ENCODE results near the gene ASPSCR1. TPM values are rescaled to one million over a fixed set of nuclear protein-coding genes. Genes with fewer than 3 reads are reported as not detected.

ASPSCR1 gene
- total and polyA plus RNA-seq, 10 of the 15 experiments (the other 5 are each of a cell fraction or from before 2014, with no cell fraction given): 1.5 to 48.4 (median 25.4) TPM

- in situ Hi-C loops (cut with MboI): no loop called here
- no peaks in the 10 kb centered on the region for H3K27me3 ChIP-seq (replicated peaks in 1 of 2; ENCODE audit: control insufficient read depth in 2 of 2, insufficient read depth in 2 of 2, low read length in 1 of 2)
- 98% methylated on average over 16 of the region's 21 CpGs for WGBS (ENCODE audit: insufficient coverage, insufficient replicate concordance, low lambda C conversion rate, missing lambda C conversion rate)
- no peak for FAIRE-seq
- ChIA-PET POLR2A (interaction anchor here (0.6 kb wide), 1 partner anchor 15 kb away, joined by 5 read pairs; no protein-coding TSS in a partner anchor), SMC1A (ENCODE audit: uncharacterized antibody, unreplicated experiment) (interaction anchor here (0.7 kb wide), 1 partner anchor 153 kb away, joined by 3 read pairs; no protein-coding TSS in a partner anchor), RAD21 (ENCODE audit: unreplicated experiment) (no interaction called here), CTCF (interaction anchor here (1.3 kb wide), 1 partner anchor 36 kb away, joined by 6 read pairs; no protein-coding TSS in a partner anchor)
- no peak overlapping the region for H3K9ac ChIP-seq (ENCODE audit: control insufficient read depth, insufficient read depth, low read length)
- no peaks in the 10 kb centered on the region for H3K79me2 ChIP-seq (ENCODE audit: control insufficient read depth, insufficient read depth, low read length)
- no peak overlapping the region for H3K4me2 ChIP-seq (ENCODE audit: control insufficient read depth, insufficient read depth)
- peaks cover 3 to 10% of the 10 kb centered on the region in 2 experiments; a peak in 3 of 4 replicates for H3K36me3 ChIP-seq (ENCODE audit: control insufficient read depth in 2 of 2, insufficient read depth in 2 of 2, low read length in 1 of 2)
- H2AFZ ChIP-seq (ENCODE audit: control insufficient read depth, low read depth, low read length): no peak overlapping the region
- DNase-seq (ENCODE audit: low read depth, low spot score): no peak
- intact Hi-C loops (cut with micrococcal nuclease; ENCODE audit: unreplicated experiment): no loop called here
- H3K9me3 ChIP-seq (replicated peaks; ENCODE audit: control insufficient read depth, insufficient read depth, low read length): no peaks in the 10 kb centered on the region
- TF ChIP-seq STAT1 (conservative IDR thresholded peaks at IDR 0.05): no peak
- peak; percentile 54; the same call in 1 of the 2 replicates for TF ChIP-seq POLR2A (IDR thresholded peaks at IDR 0.05; ENCODE audit: low read depth, low read length)
- no peak for TF ChIP-seq NRF1 (conservative IDR thresholded peaks at IDR 0.05; ENCODE audit: low read depth, low read length)
- TF ChIP-seq TCF3 (IDR thresholded peaks at IDR 0.05; ENCODE audit: borderline replicate concordance, insufficient read depth, low read depth, low read length): 0 out of 2 replicates have a peak, but pooled peaks have one; percentile 73
- TF ChIP-seq, protein P1, sequence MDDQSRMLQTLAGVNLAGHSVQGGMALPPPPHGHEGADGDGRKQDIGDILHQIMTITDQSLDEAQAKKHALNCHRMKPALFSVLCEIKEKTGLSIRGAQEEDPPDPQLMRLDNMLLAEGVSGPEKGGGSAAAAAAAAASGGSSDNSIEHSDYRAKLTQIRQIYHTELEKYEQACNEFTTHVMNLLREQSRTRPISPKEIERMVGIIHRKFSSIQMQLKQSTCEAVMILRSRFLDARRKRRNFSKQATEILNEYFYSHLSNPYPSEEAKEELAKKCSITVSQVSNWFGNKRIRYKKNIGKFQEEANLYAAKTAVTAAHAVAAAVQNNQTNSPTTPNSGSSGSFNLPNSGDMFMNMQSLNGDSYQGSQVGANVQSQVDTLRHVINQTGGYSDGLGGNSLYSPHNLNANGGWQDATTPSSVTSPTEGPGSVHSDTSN (IDR thresholded peaks at IDR 0.05; ENCODE audit: insufficient replicate concordance, low read depth, low read length): peak; percentile 20
- TF ChIP-seq NFXL1 (IDR thresholded peaks at IDR 0.05; ENCODE audit: borderline replicate concordance): no peak
- TF ChIP-seq SUPT20H (IDR thresholded peaks at IDR 0.05; ENCODE audit: borderline replicate concordance, control insufficient read depth, low read depth, low read length): no peak
- no peak for TF ChIP-seq NFIC (IDR thresholded peaks at IDR 0.05; ENCODE audit: low read depth, low read length)
- TF ChIP-seq BCL3 (IDR thresholded peaks at IDR 0.05; ENCODE audit: borderline replicate concordance, insufficient read depth, low read depth, low read length, poor library complexity, severe bottlenecking): peak; percentile 100
- no peak for TF ChIP-seq ELK1 (IDR thresholded peaks at IDR 0.05; ENCODE audit: low read depth, low read length)
- no peak for TF ChIP-seq POLR2AphosphoS2 (IDR thresholded peaks at IDR 0.05; ENCODE audit: low read depth, low read length)
- peak; percentile 10 to 51; a peak in 2 of 3 replicates for TF ChIP-seq EGR1 (IDR thresholded peaks at IDR 0.05; ENCODE audit: borderline replicate concordance in 1 of 2, low read depth in 2 of 2, low read length in 2 of 2)
- H4K20me1 ChIP-seq (ENCODE audit: control insufficient read depth, insufficient read depth): no peaks in the 10 kb centered on the region
- H3K4me3 ChIP-seq: no peak overlapping the region
- no peak overlapping the region for H3K27ac ChIP-seq (ENCODE audit: control insufficient read depth, insufficient read depth)
- no peaks in the 10 kb centered on the region for H3K4me1 ChIP-seq (ENCODE audit: control insufficient read depth, insufficient read depth, low read length)
- no peak for ATAC-seq
- BruUV-seq (replicated peaks): no TSS peak
Measured at GRCh38 chr17:81984773-81985410, 7.5 kb downstream of the ASPSCR1 start.
